Neural progenitor cell (in vitro differentiated cells): Measurements from ENCODE around the gene GAB1. TPM values are rescaled to one million over a fixed set of nuclear protein-coding genes. Genes with fewer than 3 reads are reported as not detected.

Source experiments
- DNase-seq: peaks from one replicate; pipeline ENCODE4 v3.0.0-alpha.2; 2016; ENCODE audit warnings: low spot score
- H2AFZ ChIP-seq: fragments of 200-600 bp; sonication (generic); replicated peaks from 2 replicates; pipeline ENCODE4 v1.6.1; 2016; ENCODE audit warnings: antibody characterized with exemption
- H3F3A ChIP-seq: fragments of 200-600 bp; sonication (generic); 2 replicates; pipeline ENCODE4 v1.6.1; 2016; ENCODE audit warnings: antibody characterized with exemption, low read depth
- H3K27ac ChIP-seq: fragments of 200-600 bp; sonication (generic); 2 replicates; pipeline ENCODE4 v1.5.1; 2016; ENCODE audit warnings: mild to moderate bottlenecking
- H3K27me3 ChIP-seq: fragments of 200-600 bp; sonication (generic); 2 replicates; pipeline ENCODE4 v1.6.1; 2016; ENCODE audit warnings: mild to moderate bottlenecking, moderate library complexity
- H3K36me3 ChIP-seq: fragments of 200-600 bp; sonication (generic); 2 replicates; pipeline ENCODE4 v1.5.1; 2016
- H3K4me1 ChIP-seq: fragments of 200-600 bp; sonication (generic); 2 replicates; pipeline ENCODE4 v1.6.1; 2016; ENCODE audit warnings: mixed run types
- H3K4me2 ChIP-seq: fragments of 200-600 bp; sonication (generic); 2 replicates; pipeline ENCODE4 v1.6.1; 2016
- H3K4me3 ChIP-seq: fragments of 200-600 bp; sonication (generic); 2 replicates; pipeline ENCODE4 v1.5.1; 2016
- H3K79me2 ChIP-seq: fragments of 200-600 bp; sonication (generic); 2 replicates; pipeline ENCODE4 v1.6.1; 2016; ENCODE audit warnings: low read depth
- H3K9ac ChIP-seq: fragments of 200-600 bp; sonication (generic); 2 replicates; pipeline ENCODE4 v1.6.1; 2016
- H3K9me3 ChIP-seq: fragments of 200-600 bp; sonication (generic); 2 replicates; pipeline ENCODE4 v1.5.1; 2016; ENCODE audit warnings: low read depth
- H4K20me1 ChIP-seq: fragments of 200-600 bp; sonication (generic); 2 replicates; pipeline ENCODE4 v1.6.1; 2016; ENCODE audit warnings: low read depth
- H3K27ac Mint-ChIP-seq: 3 replicates; pipeline ENCODE4 v1.8.0; 2021; ENCODE audit warnings: mixed read lengths
- H3K27me3 Mint-ChIP-seq: 2 replicates; pipeline ENCODE4 v1.8.0; 2022; ENCODE audit warnings: low read depth, mild to moderate bottlenecking, inconsistent platforms, moderate library complexity, mixed read lengths; ENCODE audit not compliant: insufficient read depth
- H3K36me3 Mint-ChIP-seq: 3 replicates; pipeline ENCODE4 v1.8.0; 2021; ENCODE audit warnings: mixed read lengths
- H3K4me1 Mint-ChIP-seq: 3 replicates; pipeline ENCODE4 v1.8.0; 2021; ENCODE audit warnings: mixed read lengths
- H3K4me3 Mint-ChIP-seq: 3 replicates; pipeline ENCODE4 v1.8.0; 2021; ENCODE audit warnings: mild to moderate bottlenecking, moderate library complexity, mixed read lengths
- H3K9me3 Mint-ChIP-seq: 3 replicates; pipeline ENCODE4 v1.8.0; 2020; ENCODE audit warnings: mixed read lengths
- CTCF ChIP-seq: fragments of 200-600 bp; sonication (generic); IDR thresholded peaks from 2 replicates; pipeline ENCODE4 v1.5.1; 2017; ENCODE audit warnings: antibody characterized with exemption, mild to moderate bottlenecking
- EZH2 ChIP-seq: fragments of 200-600 bp; sonication (generic); IDR thresholded peaks from 2 replicates; pipeline ENCODE4 v1.6.1; 2017; ENCODE audit warnings: antibody characterized with exemption, mild to moderate bottlenecking, moderate library complexity
- EZH2phosphoT487 ChIP-seq: fragments of 200-600 bp; sonication (generic); IDR thresholded peaks from 2 replicates; pipeline ENCODE4 v1.6.1; 2017; ENCODE audit warnings: antibody characterized with exemption
- total RNA-seq: library from RNA; depleted of rRNA; stranded (reverse); fragments of >200 nt; gene quantifications from 2 replicates; pipeline ENCODE4 v1.2.3, GENCODE V29; 2015; ENCODE audit warnings: low replicate concordance

GAB1 gene
- total RNA-seq, 1 donor from 2014 or later: 31.3 TPM

DNA sequence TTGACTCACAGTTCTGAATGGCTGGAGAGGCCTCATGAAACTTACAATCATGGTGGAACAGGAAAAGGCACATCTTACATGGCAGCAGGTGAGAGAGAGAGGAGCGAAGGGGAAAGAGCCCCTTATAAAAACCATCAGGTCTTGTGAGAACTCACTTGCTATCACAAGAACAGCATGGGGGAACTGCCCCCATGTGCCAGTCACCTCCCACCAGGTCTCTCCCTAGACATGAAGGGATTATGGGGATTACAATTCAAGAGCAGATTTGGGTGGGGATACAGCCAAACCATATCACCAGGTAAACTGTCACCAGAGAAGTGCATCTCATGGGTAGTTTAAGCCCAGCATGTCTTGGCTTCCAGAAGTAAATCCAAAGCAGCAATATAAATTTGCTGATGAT, 169.4 kb downstream of the GAB1 start:
- no peak overlapping the region for H3K4me3 ChIP-seq
- no peaks in the 10 kb centered on the region for H3K9me3 Mint-ChIP-seq
- no peak overlapping the region for H3K4me2 ChIP-seq
- H3K9me3 ChIP-seq: no peaks in the 10 kb centered on the region
- no peaks in the 10 kb centered on the region for H3K4me1 ChIP-seq
- no peaks in the 10 kb centered on the region for H3K79me2 ChIP-seq
- peaks cover 5% of the 10 kb centered on the region for H3K27me3 ChIP-seq
- no peaks in the 10 kb centered on the region for H3K27me3 Mint-ChIP-seq
- H3K4me1 Mint-ChIP-seq: no peaks in the 10 kb centered on the region
- no peak overlapping the region for H3K27ac Mint-ChIP-seq
- no peak overlapping the region for H3K27ac ChIP-seq
- no peaks in the 10 kb centered on the region for H4K20me1 ChIP-seq
- DNase-seq: no peak
- no peaks in the 10 kb centered on the region for H3K36me3 Mint-ChIP-seq
- H3K36me3 ChIP-seq: no peaks in the 10 kb centered on the region
- no peak overlapping the region for H2AFZ ChIP-seq
- TF ChIP-seq CTCF: no peak
- no peak for TF ChIP-seq EZH2
- TF ChIP-seq EZH2phosphoT487: no peak
- H3K9ac ChIP-seq: no peak overlapping the region
- H3K4me3 Mint-ChIP-seq: no peak overlapping the region
- H3F3A ChIP-seq: no peaks in the 10 kb centered on the region

DNA sequence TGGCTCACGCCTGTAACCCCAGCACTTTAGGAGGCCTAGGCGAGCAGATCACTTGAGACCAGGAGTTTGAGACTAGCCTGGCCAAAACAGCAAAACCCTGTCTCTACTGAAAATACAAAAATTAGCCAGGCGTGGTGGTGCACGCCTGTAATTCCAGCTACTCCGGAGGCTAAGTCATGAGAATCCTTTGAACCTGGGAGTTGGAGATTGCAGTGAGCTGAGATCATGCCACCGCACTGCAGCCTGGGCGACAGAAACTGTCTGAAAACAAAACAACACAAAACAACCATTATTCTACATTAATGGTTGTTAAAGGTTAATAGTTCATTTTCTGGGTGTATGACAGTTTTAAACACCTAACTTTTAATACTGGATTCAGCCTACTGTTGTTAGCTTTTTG, 175.2 kb downstream of the GAB1 start:
- Histone ChIP-seq H2AFZ (peak overlapping the region; percentile 71), H4K20me1 (peaks cover 24% of the 10 kb centered on the region), H3K9me3 (no peaks in the 10 kb centered on the region), H3K4me2 (no peak overlapping the region), H3K9ac (no peak overlapping the region), H3K4me3 (no peak overlapping the region), H3K27me3 (peaks cover 5% of the 10 kb centered on the region), H3F3A (peaks cover 15% of the 10 kb centered on the region), H3K27ac (no peak overlapping the region), H3K4me1 (peaks cover 9% of the 10 kb centered on the region), H3K36me3 (peaks cover 6% of the 10 kb centered on the region), H3K79me2 (peaks cover 33% of the 10 kb centered on the region)
- H3K36me3 Mint-ChIP-seq: peaks cover 12% of the 10 kb centered on the region
- H3K4me1 Mint-ChIP-seq: peaks cover 21% of the 10 kb centered on the region
- no peak for TF ChIP-seq CTCF
- H3K9me3 Mint-ChIP-seq: peaks cover 3% of the 10 kb centered on the region
- no peak for DNase-seq
- no peak overlapping the region for H3K27ac Mint-ChIP-seq
- no peak overlapping the region for H3K4me3 Mint-ChIP-seq
- no peaks in the 10 kb centered on the region for H3K27me3 Mint-ChIP-seq

DNA sequence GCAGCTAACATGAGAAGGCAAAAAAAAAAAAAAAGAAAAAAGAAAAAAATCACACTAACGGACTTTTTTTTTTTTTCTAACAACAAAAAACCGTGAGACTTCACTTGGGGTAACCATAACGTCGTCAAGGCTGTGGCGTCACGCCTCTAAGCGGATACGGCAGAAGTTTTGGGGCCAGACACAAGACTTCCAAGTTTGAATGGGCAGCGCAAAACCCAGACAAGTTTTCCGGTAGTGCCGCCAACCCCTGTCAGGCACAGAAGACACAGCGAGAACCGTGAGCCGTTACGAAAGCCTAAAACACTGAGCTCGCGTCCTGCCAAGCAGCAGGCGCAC, 176.3 kb downstream of the GAB1 start:
- Histone ChIP-seq H2AFZ (peak overlapping the region; percentile 71), H4K20me1 (peaks cover 34% of the 10 kb centered on the region), H3K9ac (no peak overlapping the region), H3K9me3 (no peaks in the 10 kb centered on the region), H3K4me1 (peaks cover 9% of the 10 kb centered on the region), H3K36me3 (peaks cover 12% of the 10 kb centered on the region), H3K4me3 (peak overlapping the region; percentile 92), H3K27me3 (peaks cover 5% of the 10 kb centered on the region), H3F3A (peaks cover 15% of the 10 kb centered on the region), H3K4me2 (peak overlapping the region; percentile 92), H3K27ac (peak overlapping the region; percentile 97), H3K79me2 (peaks cover 44% of the 10 kb centered on the region)
- peaks cover 28% of the 10 kb centered on the region for H3K4me1 Mint-ChIP-seq
- H3K36me3 Mint-ChIP-seq: peaks cover 19% of the 10 kb centered on the region
- TF ChIP-seq EZH2phosphoT487: no peak
- no peak for TF ChIP-seq EZH2
- no peak for TF ChIP-seq CTCF
- no peak for DNase-seq
- no peaks in the 10 kb centered on the region for H3K27me3 Mint-ChIP-seq
- H3K27ac Mint-ChIP-seq: peak overlapping the region; percentile 98
- peaks cover 3% of the 10 kb centered on the region for H3K9me3 Mint-ChIP-seq
- peak overlapping the region; percentile 99 for H3K4me3 Mint-ChIP-seq
